ENCODE measurements around the gene GNB1L. TPM values are rescaled to one million over a fixed set of nuclear protein-coding genes. Genes with fewer than 3 reads are reported as not detected.

The GNB1L gene
- total and polyA plus RNA-seq, 2 of the 13 experiments (the other 11 are each of a cell fraction or from before 2014, with no cell fraction given) = 2.5 to 7.4 TPM

DNA sequence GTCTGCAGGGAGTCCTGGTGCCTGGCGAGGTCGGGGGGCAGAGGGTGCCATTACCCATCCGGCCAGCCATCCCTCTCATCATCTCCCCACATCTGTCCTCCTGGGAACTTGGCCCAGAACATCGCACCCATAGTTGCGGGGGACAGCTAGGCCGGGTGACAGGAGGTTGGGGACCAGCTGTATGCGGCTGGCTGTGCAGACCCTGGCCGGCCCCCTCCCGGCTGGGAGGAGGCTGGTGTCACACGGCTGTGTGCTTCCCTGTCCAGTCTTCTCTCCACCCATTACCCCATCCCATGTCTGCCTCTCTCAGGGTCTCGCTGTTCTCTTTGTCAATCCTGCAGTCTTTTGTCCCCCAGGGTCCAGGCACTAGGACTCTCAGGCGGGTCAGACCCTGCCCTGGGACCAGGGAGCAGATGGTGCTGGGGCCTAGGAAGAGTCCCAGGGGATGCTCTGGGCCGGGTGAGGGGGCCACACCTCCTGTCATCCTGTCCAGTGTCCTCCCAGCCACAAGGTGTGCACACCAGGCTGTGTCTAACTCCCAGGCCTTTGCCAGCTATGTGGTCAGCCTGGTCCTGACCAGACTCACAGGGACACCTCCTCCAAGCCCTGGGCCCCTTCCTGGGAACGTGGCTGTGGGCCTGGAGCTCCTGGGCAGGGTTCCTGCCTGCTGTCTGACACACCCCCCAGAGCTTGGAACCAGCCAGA lies 100.5 kb downstream of the GNB1L start:
- FAIRE-seq (no peak), ATAC-seq (no peak), DNase-seq (ENCODE audit: low spot score) (no peak)
- no peaks in the 10 kb centered on the region; the same call in 1 of the 2 replicates for H4K20me1 ChIP-seq (ENCODE audit: insufficient read depth, low read length)
- in situ Hi-C loops (cut with HindIII; ENCODE audit: extremely low pct_ligation_motif_present, low pct_unique_long_range_greater_than_20kb) = loop anchor here (10.0 kb wide), 1 partner anchor 161 kb away; no protein-coding TSS in a partner anchor
- no peak for TF ChIP-seq NFYC (CRISPR knock-in tag; IDR thresholded peaks at IDR 0.05)
- no peak for TF ChIP-seq ZNF574 (CRISPR knock-in tag; IDR thresholded peaks at IDR 0.05)
- no peak for TF ChIP-seq TAF15 (IDR thresholded peaks at IDR 0.05; ENCODE audit: low read depth, low read length, poor library complexity, severe bottlenecking)
- no peak for TF ChIP-seq ZNF747 (CRISPR knock-in tag; IDR thresholded peaks at IDR 0.05; ENCODE audit: borderline replicate concordance)
- TF ChIP-seq ZNF841 (CRISPR knock-in tag; IDR thresholded peaks at IDR 0.05; ENCODE audit: borderline replicate concordance) = no peak
- TF ChIP-seq ZNF317 (CRISPR knock-in tag; IDR thresholded peaks at IDR 0.05) = no peak
- TF ChIP-seq EEA1 (CRISPR knock-in tag; IDR thresholded peaks at IDR 0.05; ENCODE audit: borderline replicate concordance) = no peak
- no peak overlapping the region for H3K4me3 ChIP-seq (replicated peaks in 1 of 3; ENCODE audit: insufficient read depth in 1 of 3, low read depth in 2 of 3, low read length in 3 of 3)
- H3K9ac ChIP-seq (ENCODE audit: insufficient read depth, low read depth, low read length) = no peak overlapping the region
- no peaks in the 10 kb centered on the region for H3K79me2 ChIP-seq (ENCODE audit: insufficient read depth, low read length)
- peaks cover 21 to 94% of the 10 kb centered on the region in 2 experiments for H3K27me3 ChIP-seq (ENCODE audit: control insufficient read depth in 1 of 2, insufficient read depth in 2 of 2, low read length in 2 of 2)
- no peak overlapping the region for H3K4me2 ChIP-seq (ENCODE audit: low read depth, low read length)
- peaks cover 29% of the 10 kb centered on the region; the same call in 1 of the 2 replicates for H3K4me1 ChIP-seq (ENCODE audit: insufficient read depth, low read length)
- H3K27ac ChIP-seq (ENCODE audit: extremely low read length, insufficient read depth, low read length) = no peak overlapping the region
- 13% methylated on average over 5 of the region's 14 CpGs for WGBS (ENCODE audit: low lambda C conversion rate)
- no TSS peak for BruUV-seq (replicated peaks)
- CTCF ChIA-PET (ENCODE audit: low intra/inter-chr PET ratio, low total read pairs) = no interaction called here
- no peaks in the 10 kb centered on the region for H3K36me3 ChIP-seq (replicated peaks in 1 of 2; ENCODE audit: control insufficient read depth in 1 of 2, insufficient read depth in 2 of 2, low read length in 2 of 2)
- no peaks in the 10 kb centered on the region for H3K9me3 ChIP-seq (ENCODE audit: low read length)
- POLR2A ChIA-PET = no interaction called here
- intact Hi-C loops (cut with micrococcal nuclease; ENCODE audit: unreplicated experiment) = no loop called here
- H2AFZ ChIP-seq (ENCODE audit: low read length) = no peak overlapping the region

All from HepG2 (cell line).